ENCODE data around the gene ANKFN1.
"Not testable (repeated sequence)": the region's sequence is repeated elsewhere in the genome, so short reads cannot be mapped to it uniquely, and the experiment has no call there.

The ANKFN1 gene

GRCh38 chr17:56359518-56359917 lies 206.2 kb downstream of the ANKFN1 start:
- DNase-seq, result no peak

GRCh38 chr17:56367366-56367765 lies 214.1 kb downstream of the ANKFN1 start:
- DNase-seq, result no peak

GRCh38 chr17:56373981-56374833 lies 220.9 kb downstream of the ANKFN1 start:
- DNase-seq, result no peak

GRCh38 chr17:56389356-56389755 lies 236.1 kb downstream of the ANKFN1 start:
- no peak for DNase-seq

GRCh38 chr17:56392321-56392720 lies 239.0 kb downstream of the ANKFN1 start:
- no peak for DNase-seq

GRCh38 chr17:56393156-56393555 lies 239.9 kb downstream of the ANKFN1 start:
- DNase-seq, result no peak

- no peak for DNase-seq
Measured at GRCh38 chr17:56395787-56396186, 242.5 kb downstream of the ANKFN1 start.

GRCh38 chr17:56407086-56407485 lies 253.8 kb downstream of the ANKFN1 start:
- DNase-seq, result no peak

- DNase-seq, result not testable (repeated sequence)
Measured at GRCh38 chr17:56412356-56412755, 259.1 kb downstream of the ANKFN1 start.

- DNase-seq, result no peak
Measured at GRCh38 chr17:56416682-56417351, 263.5 kb downstream of the ANKFN1 start.

GRCh38 chr17:56424005-56424404 lies 270.7 kb downstream of the ANKFN1 start:
- no peak for DNase-seq

- no peak for DNase-seq
Measured at GRCh38 chr17:56424543-56425044, 271.3 kb downstream of the ANKFN1 start.

GRCh38 chr17:56425483-56425882 lies 272.2 kb downstream of the ANKFN1 start:
- DNase-seq, result no peak

- no peak for DNase-seq
Measured at GRCh38 chr17:56426901-56427300, 273.6 kb downstream of the ANKFN1 start.

GRCh38 chr17:56431736-56432135 lies 278.5 kb downstream of the ANKFN1 start:
- no peak for DNase-seq

GRCh38 chr17:56432443-56432842 lies 279.2 kb downstream of the ANKFN1 start:
- no peak for DNase-seq

- DNase-seq, result no peak
Measured at GRCh38 chr17:56434610-56435009, 281.3 kb downstream of the ANKFN1 start.

- DNase-seq, result no peak
Measured at GRCh38 chr17:56436142-56436541, 282.9 kb downstream of the ANKFN1 start.

GRCh38 chr17:56440419-56440818 lies 287.1 kb downstream of the ANKFN1 start:
- DNase-seq, result no peak

- no peak for DNase-seq
Measured at GRCh38 chr17:56441308-56441707, 288.0 kb downstream of the ANKFN1 start.

GRCh38 chr17:56445692-56446411 lies 292.6 kb downstream of the ANKFN1 start:
- no peak for DNase-seq

GRCh38 chr17:56447171-56447570 lies 293.9 kb downstream of the ANKFN1 start:
- no peak for DNase-seq

- no peak for DNase-seq
Measured at GRCh38 chr17:56448371-56448770, 295.1 kb downstream of the ANKFN1 start.

Data from RPMI8226 (cell line).